DMS153 treated with DMSO at 0.1 percent for 48 hours (cell line): ENCODE data around the gene CLEC7A.
A peak's percentile ranks its signal among the peaks of the same experiment; 100 is the strongest.

ENCODE experiments used
- DNase-seq: peaks from one replicate; lab custom pipeline; 2025; ENCODE audit not compliant: unreplicated experiment; lab: John Stamatoyannopoulos, UW

CLEC7A gene

GRCh38 chr12:10142976-10143589, 13.1 kb upstream of the CLEC7A start:
- DNase-seq, result no peak

- peak; percentile 83 for DNase-seq
These were observed 10.0 kb upstream of the CLEC7A start for GRCh38 chr12:10140001-10140400.

- DNase-seq, result peak; percentile 99
These were observed 6.7 kb upstream of the CLEC7A start for GRCh38 chr12:10136637-10137205.

DNA sequence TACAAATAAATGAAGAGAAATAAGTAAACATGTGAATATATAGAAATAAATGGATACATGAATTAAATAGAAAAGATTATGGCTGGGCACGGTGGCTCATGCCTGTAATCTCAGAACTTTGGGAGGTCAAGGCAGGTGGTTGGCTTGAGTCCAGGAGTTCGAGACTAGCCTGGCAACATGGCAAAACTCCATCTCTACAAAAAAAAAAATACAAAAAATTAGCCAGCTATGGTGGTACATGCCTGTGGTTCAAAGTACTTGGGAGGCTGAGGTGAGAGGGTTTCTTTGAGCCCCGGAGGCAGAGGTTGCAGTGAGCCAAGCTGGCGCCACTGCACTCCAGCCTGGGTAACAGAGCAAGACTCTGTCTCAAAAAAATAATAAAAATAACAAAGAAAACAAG, 5.1 kb upstream of the CLEC7A start:
- no peak for DNase-seq

GRCh38 chr12:10132850-10133370, 2.9 kb upstream of the CLEC7A start:
- no peak for DNase-seq

DNA sequence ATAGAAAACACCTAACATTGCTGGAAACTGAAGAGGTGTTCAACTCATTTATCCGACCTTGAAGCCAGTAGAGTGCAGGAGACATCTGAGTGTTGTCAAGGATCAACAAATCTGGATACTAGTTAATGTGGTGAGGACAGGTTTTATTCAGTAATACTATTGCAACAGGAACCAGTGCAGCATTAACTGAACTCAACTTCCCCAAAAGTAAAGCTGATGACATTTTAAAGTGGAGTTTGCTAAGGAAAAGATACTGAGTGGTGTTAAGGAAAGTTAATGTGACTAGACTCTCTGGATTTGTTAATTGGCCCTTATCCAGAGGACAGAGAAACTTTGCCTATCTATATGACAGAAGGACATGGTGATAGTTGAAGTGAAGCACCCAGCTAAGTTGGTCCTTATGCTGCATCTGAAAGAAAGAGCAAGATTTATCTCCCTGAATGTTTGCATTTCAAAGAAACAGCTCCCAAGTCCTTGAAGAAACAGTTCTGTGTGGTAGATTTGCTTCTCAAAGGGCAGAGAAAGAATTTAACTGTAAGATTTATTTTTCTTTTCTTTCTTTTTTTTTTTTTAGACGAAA, 1.2 kb upstream of the CLEC7A start:
- no peak for DNase-seq

DNA sequence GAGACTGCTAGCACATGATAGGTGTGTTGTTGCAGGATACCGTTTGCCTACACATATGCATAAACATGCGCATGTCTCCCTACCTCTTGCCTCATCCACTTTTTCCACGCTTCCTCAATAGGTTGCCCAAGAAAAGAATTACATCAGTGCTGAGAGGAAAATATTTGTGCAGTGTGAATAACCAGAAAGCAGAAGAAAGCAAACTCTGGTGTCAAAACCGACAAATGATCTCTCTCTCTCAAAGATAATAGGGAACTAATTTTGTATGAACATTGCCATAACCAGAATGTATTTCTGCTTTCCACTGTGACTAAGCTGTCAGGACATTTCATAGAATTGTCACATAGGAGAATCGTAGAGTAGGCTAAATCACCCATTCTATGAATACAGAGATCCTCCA, 1.3 kb downstream of the CLEC7A start:
- no peak for DNase-seq

GRCh38 chr12:10126413-10126812, 3.6 kb downstream of the CLEC7A start:
- no peak for DNase-seq

DNA sequence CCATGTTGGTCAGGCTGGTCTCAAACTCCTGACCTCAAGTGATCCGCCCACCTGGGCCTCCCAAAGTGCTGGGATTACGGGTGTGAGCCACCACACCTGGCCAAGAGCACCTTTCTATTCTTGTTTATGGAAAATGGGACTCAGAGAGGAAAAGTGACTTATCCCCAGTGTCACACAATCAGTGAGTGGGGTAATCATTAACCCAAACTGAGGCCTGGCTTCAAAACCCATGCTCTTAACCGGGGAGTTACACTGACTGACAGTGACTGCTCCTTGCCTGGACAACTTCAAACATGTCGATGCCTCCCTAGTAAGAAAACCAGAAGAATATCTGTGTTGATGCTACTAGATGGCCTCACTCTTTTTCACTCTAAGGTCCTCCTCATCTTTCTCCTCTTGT, 7.3 kb downstream of the CLEC7A start:
- no peak for DNase-seq

- DNase-seq, result no peak
These were observed 8.7 kb downstream of the CLEC7A start for GRCh38 chr12:10121278-10121677.

GRCh38 chr12:10119066-10119465, 10.9 kb downstream of the CLEC7A start:
- DNase-seq, result no peak

DNA sequence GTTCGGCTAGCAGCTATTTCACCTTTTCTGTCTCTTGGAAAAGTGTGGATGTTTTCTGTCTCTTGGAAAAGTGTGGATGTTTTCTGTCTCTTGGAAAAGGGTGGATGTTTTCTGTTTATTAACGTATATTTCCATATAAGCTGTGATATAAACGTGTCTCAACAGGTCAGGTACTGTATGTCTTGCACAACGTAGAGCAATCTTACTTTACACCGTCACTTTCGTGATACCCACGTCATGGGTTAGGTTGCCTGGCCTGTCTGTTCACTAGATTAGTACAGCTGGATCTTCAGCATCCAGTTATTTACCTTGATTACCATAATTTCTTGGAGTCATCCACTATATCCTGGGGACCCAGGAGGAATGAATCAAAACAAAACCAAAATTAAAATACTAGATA, 14.1 kb downstream of the CLEC7A start:
- no peak for DNase-seq

DNA sequence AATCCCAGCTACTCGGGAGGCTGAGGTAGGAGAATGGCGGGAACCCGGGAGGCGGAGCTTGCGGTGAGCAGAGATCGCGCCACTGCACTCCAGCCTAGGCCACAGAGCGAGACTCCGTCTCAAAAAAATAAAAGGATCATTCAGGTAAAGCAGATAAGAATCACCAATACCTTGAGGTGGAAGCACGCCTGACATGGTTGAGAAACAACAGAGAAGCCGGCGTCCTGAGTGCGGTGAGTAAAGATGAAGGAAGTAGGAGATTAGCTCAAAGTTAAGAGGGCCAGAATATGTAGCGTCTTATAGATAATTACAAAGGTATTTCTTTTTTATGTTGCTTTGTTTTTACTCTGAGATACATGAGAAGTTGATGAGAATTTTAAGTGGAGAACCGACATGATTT, 14.7 kb downstream of the CLEC7A start:
- no peak for DNase-seq

GRCh38 chr12:10113920-10114319, 16.1 kb downstream of the CLEC7A start:
- DNase-seq, result no peak

- DNase-seq, result no peak
These were observed 16.9 kb downstream of the CLEC7A start for GRCh38 chr12:10113075-10113474.

GRCh38 chr12:10111451-10111850, 18.5 kb downstream of the CLEC7A start:
- DNase-seq, result no peak

DNA sequence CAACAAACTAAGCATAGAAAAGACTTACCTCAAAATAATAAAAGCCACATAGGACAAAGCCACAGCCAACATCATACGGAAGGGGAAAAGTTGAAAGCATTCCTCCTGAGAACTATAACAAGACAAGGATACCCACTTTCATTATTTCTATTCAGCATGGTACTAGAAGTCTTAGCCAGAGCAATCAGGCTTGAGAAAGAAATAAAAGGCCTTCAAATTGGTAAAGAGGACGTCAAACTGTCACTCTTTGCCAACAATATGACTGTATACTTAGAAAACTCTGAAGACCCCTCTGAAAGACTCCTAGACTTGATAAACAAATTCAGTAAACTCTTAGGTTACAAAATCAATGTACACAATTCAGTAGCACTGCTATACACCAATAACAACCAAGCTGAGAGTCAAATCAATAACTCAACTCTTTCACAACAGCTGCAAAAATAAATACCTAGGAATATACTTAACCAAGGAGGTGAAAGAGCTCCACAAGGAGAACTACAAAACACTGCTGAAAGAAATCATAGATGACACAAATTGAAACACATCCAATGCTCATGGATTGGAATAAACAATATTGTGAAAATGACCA, 19.6 kb downstream of the CLEC7A start:
- DNase-seq, result no peak

- DNase-seq, result no peak
These were observed 27.7 kb downstream of the CLEC7A start for GRCh38 chr12:10102322-10102721.

- DNase-seq, result no peak
These were observed 28.3 kb downstream of the CLEC7A start for GRCh38 chr12:10101648-10102220.

- DNase-seq, result no peak
These were observed 28.9 kb downstream of the CLEC7A start for GRCh38 chr12:10101042-10101579.

- no peak for DNase-seq
These were observed 31.2 kb downstream of the CLEC7A start, which contains the start of gene CLEC1A for GRCh38 chr12:10098791-10099190. Gene CLEC1A, minus strand, starts transcription at chr12:10098985. Its CDS starts 63 bp downstream, at chr12:10098922.
